ENCODE measurements around the gene KLHL21. TPM values are rescaled to one million over a fixed set of nuclear protein-coding genes. Genes with fewer than 3 reads are reported as not detected.
A peak's percentile ranks its signal among the peaks of the same experiment; 100 is the strongest.

Gene KLHL21
- total and polyA plus RNA-seq, 2 of the 4 experiments (the other 2 are of a cell fraction), result 12.0 to 36.7 TPM

DNA sequence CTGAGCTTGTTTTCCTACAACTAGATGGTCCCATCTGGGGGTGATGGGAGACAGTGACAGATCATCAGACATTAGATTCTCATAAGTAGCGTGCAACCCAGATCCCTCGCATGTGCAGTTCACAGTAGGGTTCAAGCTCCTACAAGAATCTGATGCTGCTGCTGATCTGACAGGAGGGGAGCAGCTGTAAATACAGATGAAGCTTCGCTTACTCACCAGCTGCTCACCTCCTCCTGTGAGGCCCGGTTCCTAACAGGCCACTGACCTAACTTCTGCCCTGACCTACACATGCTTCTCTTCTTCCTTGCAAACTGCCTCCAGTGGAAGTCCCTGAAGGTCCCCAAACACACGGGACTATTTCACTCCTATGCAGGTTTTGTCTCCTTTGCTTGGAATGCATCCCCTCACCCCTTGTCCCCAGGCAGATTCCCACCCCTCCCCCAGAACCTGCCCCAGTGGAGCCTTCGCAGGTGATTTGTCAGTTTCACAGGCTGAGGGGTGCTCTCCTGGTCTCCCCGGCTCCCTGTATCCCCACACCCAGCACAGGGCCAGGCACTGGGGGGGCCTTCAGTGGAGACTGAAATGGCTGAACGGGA, 28.5 kb downstream of the KLHL21 start:
- Histone ChIP-seq H4K5ac (ENCODE audit: low read depth, low read length) (no peak overlapping the region), H2AK5ac (ENCODE audit: low read depth, low read length) (no peak overlapping the region), H3K79me1 (ENCODE audit: low read depth in 1 of 2, low read length in 2 of 2) (no peaks in the 10 kb centered on the region), H3K4me3 (ENCODE audit: insufficient read depth, low read depth, low read length) (no peak overlapping the region), H3K9ac (ENCODE audit: low read depth, low read length) (no peak overlapping the region), H3K9me3 (ENCODE audit: control insufficient read depth, insufficient read depth, low read length) (peaks cover 10% of the 10 kb centered on the region), H3K4ac (ENCODE audit: low read depth, low read length) (no peak overlapping the region), H3K27ac (ENCODE audit: insufficient read depth, low read length) (no peak overlapping the region), H3K4me2 (ENCODE audit: low read depth, low read length) (no peak overlapping the region), H2BK20ac (ENCODE audit: low read depth, low read length) (no peak overlapping the region), H2AK9ac (replicated peaks; ENCODE audit: low read depth, low read length, poor library complexity) (no peak overlapping the region), H3K36me3 (ENCODE audit: control insufficient read depth, insufficient read depth, low read length) (no peaks in the 10 kb centered on the region), H3K14ac (replicated peaks; ENCODE audit: low read depth, low read length) (no peak overlapping the region), H2BK120ac (ENCODE audit: low read depth, low read length) (no peak overlapping the region), H3K18ac (ENCODE audit: low read depth, low read length) (no peak overlapping the region), H2AFZ (replicated peaks; ENCODE audit: low read length, poor library complexity) (no peak overlapping the region), H2BK15ac (ENCODE audit: low read depth, low read length) (no peak overlapping the region), H3K9me1 (ENCODE audit: insufficient read depth, low read length) (peaks cover 3% of the 10 kb centered on the region), H4K91ac (ENCODE audit: insufficient read depth, low read depth, low read length) (no peak overlapping the region), H2BK5ac (ENCODE audit: low read depth, low read length, poor library complexity, severe bottlenecking) (no peak overlapping the region), H3K4me1 (ENCODE audit: control insufficient read depth, insufficient read depth, low read length) (no peaks in the 10 kb centered on the region; the same call in 1 of the 2 replicates), H3K23ac (ENCODE audit: low read depth, low read length) (no peak overlapping the region), H4K20me1 (ENCODE audit: insufficient read depth, low read length) (no peaks in the 10 kb centered on the region), H3K56ac (ENCODE audit: extremely low read depth, insufficient read depth, low read length) (no peak overlapping the region), H3K27me3 (ENCODE audit: control insufficient read depth, insufficient read depth, low read length) (peaks cover 22% of the 10 kb centered on the region), H4K8ac (ENCODE audit: low read depth in 2 of 2, low read length in 2 of 2) (no peak overlapping the region)
- POLR2A ChIA-PET (ENCODE audit: unreplicated experiment), result no interaction called here
- ATAC-seq (ENCODE audit: low read depth), result no peak
- in situ Hi-C loops (cut with MboI; ENCODE audit: low sequenced_read_pairs) (no loop called here), dilution Hi-C loops (cut with HindIII; ENCODE audit: low sequenced_read_pairs, unreplicated experiment) (no loop called here), intact Hi-C loops (cut with micrococcal nuclease) (no loop called here)
- BruUV-seq (replicated peaks), result no TSS peak
- TF ChIP-seq POLR2A (IDR thresholded peaks at IDR 0.05; ENCODE audit: low read depth, low read length) (no peak), RAD21 (IDR thresholded peaks at IDR 0.05; ENCODE audit: low read length) (no peak), MXI1 (IDR thresholded peaks at IDR 0.05; ENCODE audit: borderline replicate concordance, low read depth, low read length) (no peak), RCOR1 (IDR thresholded peaks at IDR 0.05; ENCODE audit: insufficient replicate concordance, low read length) (no peak), BHLHE40 (IDR thresholded peaks at IDR 0.05; ENCODE audit: low read depth, low read length) (no peak), SMC3 (IDR thresholded peaks at IDR 0.05; ENCODE audit: low read depth, low read length) (no peak), CEBPB (IDR thresholded peaks at IDR 0.05; ENCODE audit: low read depth, low read length) (no peak), CHD1 (IDR thresholded peaks at IDR 0.05; ENCODE audit: low read depth, low read length) (no peak), RFX5 (IDR thresholded peaks at IDR 0.05; ENCODE audit: low read depth, low read length) (no peak)
- TF ChIP-seq, protein P1, sequence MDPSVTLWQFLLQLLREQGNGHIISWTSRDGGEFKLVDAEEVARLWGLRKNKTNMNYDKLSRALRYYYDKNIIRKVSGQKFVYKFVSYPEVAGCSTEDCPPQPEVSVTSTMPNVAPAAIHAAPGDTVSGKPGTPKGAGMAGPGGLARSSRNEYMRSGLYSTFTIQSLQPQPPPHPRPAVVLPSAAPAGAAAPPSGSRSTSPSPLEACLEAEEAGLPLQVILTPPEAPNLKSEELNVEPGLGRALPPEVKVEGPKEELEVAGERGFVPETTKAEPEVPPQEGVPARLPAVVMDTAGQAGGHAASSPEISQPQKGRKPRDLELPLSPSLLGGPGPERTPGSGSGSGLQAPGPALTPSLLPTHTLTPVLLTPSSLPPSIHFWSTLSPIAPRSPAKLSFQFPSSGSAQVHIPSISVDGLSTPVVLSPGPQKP (IDR thresholded peaks at IDR 0.05; ENCODE audit: borderline replicate concordance, low read depth, low read length), result no peak
- TF ChIP-seq, protein P2, sequence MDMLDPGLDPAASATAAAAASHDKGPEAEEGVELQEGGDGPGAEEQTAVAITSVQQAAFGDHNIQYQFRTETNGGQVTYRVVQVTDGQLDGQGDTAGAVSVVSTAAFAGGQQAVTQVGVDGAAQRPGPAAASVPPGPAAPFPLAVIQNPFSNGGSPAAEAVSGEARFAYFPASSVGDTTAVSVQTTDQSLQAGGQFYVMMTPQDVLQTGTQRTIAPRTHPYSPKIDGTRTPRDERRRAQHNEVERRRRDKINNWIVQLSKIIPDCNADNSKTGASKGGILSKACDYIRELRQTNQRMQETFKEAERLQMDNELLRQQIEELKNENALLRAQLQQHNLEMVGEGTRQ (IDR thresholded peaks at IDR 0.05; ENCODE audit: low read depth, low read length), result no peak
- TF ChIP-seq, protein P3, sequence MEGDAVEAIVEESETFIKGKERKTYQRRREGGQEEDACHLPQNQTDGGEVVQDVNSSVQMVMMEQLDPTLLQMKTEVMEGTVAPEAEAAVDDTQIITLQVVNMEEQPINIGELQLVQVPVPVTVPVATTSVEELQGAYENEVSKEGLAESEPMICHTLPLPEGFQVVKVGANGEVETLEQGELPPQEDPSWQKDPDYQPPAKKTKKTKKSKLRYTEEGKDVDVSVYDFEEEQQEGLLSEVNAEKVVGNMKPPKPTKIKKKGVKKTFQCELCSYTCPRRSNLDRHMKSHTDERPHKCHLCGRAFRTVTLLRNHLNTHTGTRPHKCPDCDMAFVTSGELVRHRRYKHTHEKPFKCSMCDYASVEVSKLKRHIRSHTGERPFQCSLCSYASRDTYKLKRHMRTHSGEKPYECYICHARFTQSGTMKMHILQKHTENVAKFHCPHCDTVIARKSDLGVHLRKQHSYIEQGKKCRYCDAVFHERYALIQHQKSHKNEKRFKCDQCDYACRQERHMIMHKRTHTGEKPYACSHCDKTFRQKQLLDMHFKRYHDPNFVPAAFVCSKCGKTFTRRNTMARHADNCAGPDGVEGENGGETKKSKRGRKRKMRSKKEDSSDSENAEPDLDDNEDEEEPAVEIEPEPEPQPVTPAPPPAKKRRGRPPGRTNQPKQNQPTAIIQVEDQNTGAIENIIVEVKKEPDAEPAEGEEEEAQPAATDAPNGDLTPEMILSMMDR (conservative IDR thresholded peaks at IDR 0.05; ENCODE audit: low read depth, low read length), result no peak
- 40% methylated on average over 3 of the region's 8 CpGs; no CpG with 5 or more reads in 1 of the 2 experiments for WGBS, 2 experiments (ENCODE audit: extremely low coverage in 2 of 2, insufficient read length in 1 of 2)
- DNase-seq, result peak; percentile 39
- CTCF ChIA-PET, result no interaction called here
